NCI-H82 (cell line): Measurements from ENCODE around the gene SLC48A1.

Source experiments
- DNase-seq: peaks from one replicate; lab custom pipeline; 2025; lab: John Stamatoyannopoulos, UW

The SLC48A1 gene

GRCh38 chr12:47773062-47773857, at the start of gene SLC48A1:
Gene SLC48A1, plus strand, starts transcription at chr12:47773238. Its CDS starts 67 bp downstream, at chr12:47773305.
- DNase-seq = peak; percentile 72

GRCh38 chr12:47725091-47725772, 47.8 kb upstream of the SLC48A1 start, which contains the start of gene ENDOU:
Gene ENDOU, minus strand, starts transcription at chr12:47725490. Its CDS starts 77 bp downstream, at chr12:47725413.
- DNase-seq = no peak

GRCh38 chr12:47725893-47726292, 47.1 kb upstream of the SLC48A1 start:
- no peak for DNase-seq

- no peak for DNase-seq
These were observed 43.8 kb upstream of the SLC48A1 start for GRCh38 chr12:47729233-47729632.

- DNase-seq = no peak
These were observed 42.7 kb upstream of the SLC48A1 start for GRCh38 chr12:47730341-47730744.

- no peak for DNase-seq
These were observed 41.3 kb upstream of the SLC48A1 start for GRCh38 chr12:47731723-47732122.

- DNase-seq = no peak
These were observed 40.5 kb upstream of the SLC48A1 start for GRCh38 chr12:47732504-47732903.

GRCh38 chr12:47733142-47733541, 39.9 kb upstream of the SLC48A1 start:
- DNase-seq = no peak

GRCh38 chr12:47734725-47735480, 38.1 kb upstream of the SLC48A1 start:
- peak; percentile 21 for DNase-seq

- no peak for DNase-seq
These were observed 37.4 kb upstream of the SLC48A1 start for GRCh38 chr12:47735649-47736048.

GRCh38 chr12:47736216-47736615, 36.8 kb upstream of the SLC48A1 start:
- no peak for DNase-seq

- peak; percentile 27 for DNase-seq
These were observed 36.0 kb upstream of the SLC48A1 start for GRCh38 chr12:47736877-47737676.

GRCh38 chr12:47737936-47738594, 35.0 kb upstream of the SLC48A1 start:
- no peak for DNase-seq

GRCh38 chr12:47739297-47739696, 33.7 kb upstream of the SLC48A1 start:
- DNase-seq = no peak

- DNase-seq = no peak
These were observed 33.1 kb upstream of the SLC48A1 start for GRCh38 chr12:47739979-47740378.

- no peak for DNase-seq
These were observed 32.3 kb upstream of the SLC48A1 start for GRCh38 chr12:47740606-47741339.

GRCh38 chr12:47741340-47741703, 31.7 kb upstream of the SLC48A1 start:
- DNase-seq = no peak

- DNase-seq = peak; percentile 67
These were observed 30.7 kb upstream of the SLC48A1 start for GRCh38 chr12:47742253-47742825.

GRCh38 chr12:47743311-47743860, 29.7 kb upstream of the SLC48A1 start:
- DNase-seq = no peak
